Activated CD8-positive, alpha-beta T cell treated with anti-CD3 and anti-CD28 coated beads, Interleukin-2, amount 10 ng/mL, durations not matched to agents 7 days and 5 days (primary cell): ENCODE measurements around the gene AK5. TPM values are rescaled to one million over a fixed set of nuclear protein-coding genes. Genes with fewer than 3 reads are reported as not detected.
A peak's percentile ranks its signal among the peaks of the same experiment; 100 is the strongest.
"Not testable (repeated sequence)": the region's sequence is repeated elsewhere in the genome, so short reads cannot be mapped to it uniquely, and the experiment has no call there.

Experiments used
- ATAC-seq: fragments of 150-1000 bp; cut with Tn5 transposase; one replicate; pipeline ENCODE4 v1.10.0; 2021; ENCODE audit warnings: moderate library complexity
- CTCF ChIA-PET: fragments of 350-600 bp; sonication (Branson Sonifier 250); formaldehyde crosslinking; loops from one replicate; lab custom pipeline; 2021; ENCODE audit warnings: antibody characterized with exemption; lab: Charles Lee
- POLR2A ChIA-PET: fragments of 350-600 bp; sonication (Branson Sonifier 250); formaldehyde crosslinking; loops from one replicate; lab custom pipeline; 2021; ENCODE audit warnings: antibody characterized with exemption; lab: Charles Lee
- DNase-seq: peaks from one replicate; pipeline ENCODE4 v3.0.0-alpha.2; 2020
- H3K27ac Mint-ChIP-seq: one replicate; pipeline ENCODE4 v1.8.0; 2021; ENCODE audit warnings: mild to moderate bottlenecking, mixed read lengths
- H3K27me3 Mint-ChIP-seq: one replicate; pipeline ENCODE4 v1.8.0; 2021; ENCODE audit warnings: low read depth, mixed read lengths
- H3K36me3 Mint-ChIP-seq: one replicate; pipeline ENCODE4 v1.8.0; 2021; ENCODE audit warnings: low read depth, mixed read lengths
- H3K4me1 Mint-ChIP-seq: one replicate; pipeline ENCODE4 v1.8.0; 2021; ENCODE audit warnings: low read depth, mixed read lengths
- H3K4me3 Mint-ChIP-seq: one replicate; pipeline ENCODE4 v1.8.0; 2021; ENCODE audit warnings: mild to moderate bottlenecking, mixed read lengths
- H3K9me3 Mint-ChIP-seq: one replicate; pipeline ENCODE4 v1.8.0; 2022; ENCODE audit warnings: mixed read lengths; ENCODE audit not compliant: insufficient read depth
- total RNA-seq, 2 experiments: library from RNA; stranded (reverse); gene quantifications; one replicate each; pipeline ENCODE4 v1.2.3, GENCODE V29; 2021

AK5 gene
- total RNA-seq, 2 experiments from 2014 or later, result 0.73 to 1.2 TPM

DNA sequence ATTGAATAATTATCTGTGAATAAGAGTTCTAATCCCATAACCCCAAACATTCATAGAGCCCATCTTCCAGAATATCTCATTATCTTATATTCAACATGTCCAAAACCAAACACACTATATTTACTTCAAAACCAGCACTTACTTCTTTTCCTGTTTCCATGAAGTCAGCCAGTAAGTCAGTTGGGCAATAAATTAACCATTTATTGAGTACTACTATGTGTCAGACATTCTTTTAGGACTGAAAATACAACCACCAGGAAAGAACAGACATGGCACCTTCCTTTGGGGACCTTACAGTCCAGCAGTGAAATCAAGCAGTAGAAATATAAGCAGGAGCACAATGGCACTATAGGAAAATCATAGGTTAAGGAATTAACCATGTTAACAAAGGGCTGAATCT is 8.8 kb downstream of the AK5 start:
- DNase-seq, result no peak
- no peak overlapping the region for H3K27ac Mint-ChIP-seq
- no peaks in the 10 kb centered on the region for H3K9me3 Mint-ChIP-seq
- ATAC-seq, result no peak
- H3K4me1 Mint-ChIP-seq, result no peaks in the 10 kb centered on the region
- H3K27me3 Mint-ChIP-seq, result no peaks in the 10 kb centered on the region
- no peak overlapping the region for H3K4me3 Mint-ChIP-seq
- ChIA-PET POLR2A (no interaction called here), CTCF (interaction anchor here (0.5 kb wide), 1 partner anchor 176 kb away, joined by 3 read pairs; no protein-coding TSS in a partner anchor)
- no peaks in the 10 kb centered on the region for H3K36me3 Mint-ChIP-seq

DNA sequence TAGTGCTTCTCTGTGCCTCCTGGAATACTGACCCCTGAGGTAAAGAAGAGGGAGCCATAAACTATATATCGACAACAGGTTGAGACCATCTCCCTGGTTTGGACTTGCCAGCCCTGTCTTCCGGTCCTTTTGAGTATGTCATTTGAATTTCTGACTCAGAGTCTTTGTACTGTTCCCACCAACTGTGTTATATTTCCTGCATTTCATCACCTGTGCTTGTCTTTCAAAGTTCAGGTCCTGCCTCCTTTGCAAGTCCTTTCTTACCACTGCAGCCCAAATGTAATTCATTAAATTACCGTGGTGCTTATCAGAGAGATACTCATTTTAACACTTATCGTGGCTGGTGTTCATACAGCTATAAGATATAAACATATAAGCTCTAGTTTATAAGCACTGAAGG is 10.7 kb downstream of the AK5 start:
- POLR2A ChIA-PET, result no interaction called here
- ATAC-seq (no peak), DNase-seq (no peak)
- Mint-ChIP-seq H3K36me3 (no peaks in the 10 kb centered on the region), H3K4me1 (no peaks in the 10 kb centered on the region), H3K27ac (no peak overlapping the region), H3K27me3 (no peaks in the 10 kb centered on the region), H3K4me3 (no peak overlapping the region), H3K9me3 (no peaks in the 10 kb centered on the region)
- CTCF ChIA-PET, result no interaction called here

DNA sequence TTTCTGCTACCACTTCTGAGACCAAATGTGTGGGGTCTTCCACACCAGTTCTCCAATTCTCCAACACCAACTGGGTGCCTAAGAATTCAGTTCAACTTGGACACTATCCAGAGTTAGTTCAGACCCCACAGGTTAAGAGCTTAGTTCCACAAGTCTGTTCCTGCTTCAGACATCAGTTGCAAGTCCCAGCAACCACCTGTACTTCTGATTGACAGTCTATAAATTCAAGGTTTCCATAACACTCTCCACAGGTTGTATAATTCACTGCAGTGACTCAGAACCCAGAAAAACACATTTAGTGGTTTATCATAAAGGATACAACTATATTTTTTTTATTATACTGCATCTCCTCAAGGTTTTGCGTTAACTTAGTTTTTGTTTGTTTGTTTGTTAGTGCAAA is 18.7 kb downstream of the AK5 start:
- no peak for DNase-seq
- Mint-ChIP-seq H3K4me3 (no peak overlapping the region), H3K4me1 (no peaks in the 10 kb centered on the region), H3K27me3 (no peaks in the 10 kb centered on the region), H3K27ac (no peak overlapping the region), H3K9me3 (no peaks in the 10 kb centered on the region), H3K36me3 (no peaks in the 10 kb centered on the region)
- ChIA-PET POLR2A (no interaction called here), CTCF (no interaction called here)
- ATAC-seq, result no peak

DNA sequence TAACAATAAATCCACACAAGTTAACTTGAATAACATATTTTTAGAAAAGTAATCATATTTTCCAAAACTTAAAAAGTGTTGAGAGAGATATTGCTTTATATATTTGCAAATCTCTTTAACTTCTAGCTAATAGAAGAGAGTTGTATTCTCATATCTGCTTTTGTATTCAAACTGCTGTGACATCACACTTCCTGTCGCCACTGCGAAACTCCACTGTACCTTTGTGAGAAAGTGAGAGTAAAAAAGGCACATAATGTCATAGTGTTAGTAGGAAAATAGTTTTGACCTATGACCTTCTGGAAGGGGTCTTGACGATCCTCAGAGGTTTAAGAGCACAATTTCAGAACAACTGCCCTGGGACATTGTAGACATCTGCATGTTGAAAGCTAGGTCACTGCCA is 21.6 kb downstream of the AK5 start:
- no peaks in the 10 kb centered on the region for H3K27me3 Mint-ChIP-seq
- H3K4me3 Mint-ChIP-seq, result no peak overlapping the region
- H3K36me3 Mint-ChIP-seq, result peaks cover 1% of the 10 kb centered on the region
- ATAC-seq (no peak), DNase-seq (no peak)
- H3K4me1 Mint-ChIP-seq, result peaks cover 2% of the 10 kb centered on the region
- H3K27ac Mint-ChIP-seq, result no peak overlapping the region
- ChIA-PET POLR2A (no interaction called here), CTCF (no interaction called here)
- H3K9me3 Mint-ChIP-seq, result no peaks in the 10 kb centered on the region

DNA sequence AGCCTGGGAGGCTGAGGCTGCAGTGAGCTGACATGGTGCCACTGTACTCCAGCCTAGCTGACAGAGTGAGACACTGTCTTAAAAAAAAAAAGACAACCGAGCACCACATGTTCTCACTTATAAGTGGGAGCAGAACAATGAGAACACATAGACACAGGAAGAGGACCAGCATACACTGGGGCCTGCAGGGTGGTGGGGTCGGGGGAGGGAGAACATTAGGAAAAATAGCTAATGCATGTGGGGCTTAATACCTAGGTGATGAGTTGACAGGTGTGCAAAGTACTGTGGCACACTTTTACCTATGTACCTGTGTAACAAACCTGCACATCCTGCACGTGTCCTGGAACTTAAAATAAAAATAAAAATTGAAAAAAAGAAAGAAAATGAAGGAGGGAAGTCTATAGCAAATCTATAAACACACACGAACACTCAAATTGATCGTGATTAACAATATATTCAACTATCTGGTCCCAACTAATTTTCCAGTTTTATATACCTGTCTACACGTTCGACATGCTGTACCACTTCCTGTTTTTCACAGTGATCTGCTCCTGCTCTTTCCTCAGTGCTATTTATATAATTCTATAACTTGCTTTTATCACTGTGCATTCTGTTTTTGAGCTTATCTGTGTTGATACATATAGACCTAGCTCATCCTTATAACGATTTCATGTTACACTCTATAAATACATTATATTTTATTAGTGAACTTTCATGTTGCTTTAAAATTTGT is 27.2 kb downstream of the AK5 start:
- ATAC-seq (no peak), DNase-seq (no peak)
- H3K27ac Mint-ChIP-seq, result peak overlapping the region; percentile 54
- peaks cover 17% of the 10 kb centered on the region for H3K4me1 Mint-ChIP-seq
- H3K36me3 Mint-ChIP-seq, result peaks cover 2% of the 10 kb centered on the region
- ChIA-PET POLR2A (no interaction called here), CTCF (interaction anchor here (0.7 kb wide), 1 partner anchor 33 kb away, joined by 3 read pairs; no protein-coding TSS in a partner anchor)
- no peaks in the 10 kb centered on the region for H3K27me3 Mint-ChIP-seq
- H3K4me3 Mint-ChIP-seq, result no peak overlapping the region
- H3K9me3 Mint-ChIP-seq, result no peaks in the 10 kb centered on the region

GRCh38 chr1:77310924-77311323 is 29.1 kb downstream of the AK5 start:
- ChIA-PET CTCF (no interaction called here), POLR2A (no interaction called here)
- Mint-ChIP-seq H3K4me3 (no peak overlapping the region), H3K9me3 (no peaks in the 10 kb centered on the region), H3K36me3 (peaks cover 2% of the 10 kb centered on the region), H3K27ac (no peak overlapping the region), H3K4me1 (peaks cover 17% of the 10 kb centered on the region), H3K27me3 (no peaks in the 10 kb centered on the region)
- no peak for ATAC-seq
- no peak for DNase-seq

GRCh38 chr1:77312364-77312763 is 30.5 kb downstream of the AK5 start:
- DNase-seq, ATAC-seq, H3K4me3 Mint-ChIP-seq, H3K36me3 Mint-ChIP-seq, H3K9me3 Mint-ChIP-seq, POLR2A ChIA-PET, H3K27ac Mint-ChIP-seq, H3K27me3 Mint-ChIP-seq: not testable (repeated sequence)
- CTCF ChIA-PET, result interaction anchor here (1.0 kb wide), 1 partner anchor 93 kb away, joined by 3 read pairs; the partner anchor contains the start of gene PIGK
- H3K4me1 Mint-ChIP-seq, result peaks cover 17% of the 10 kb centered on the region

DNA sequence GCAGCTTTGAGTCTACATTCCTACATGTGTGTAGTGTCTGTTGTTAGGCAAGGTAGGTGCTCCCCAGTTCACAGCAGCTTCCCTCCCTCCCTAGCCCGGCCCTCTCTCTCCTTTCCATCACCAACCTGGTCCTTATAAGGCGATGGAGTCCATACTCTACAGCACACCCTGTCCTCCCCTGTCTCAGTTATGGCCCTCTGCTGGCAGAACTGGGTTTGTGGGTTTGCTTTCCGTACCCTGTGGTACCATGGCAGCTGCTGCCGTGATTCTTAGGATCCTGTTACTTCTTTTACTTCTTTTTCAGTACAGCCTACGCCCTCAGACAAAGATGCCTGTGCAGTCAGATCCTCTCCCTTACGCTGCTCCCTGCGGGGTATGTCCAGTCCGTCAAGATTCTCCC is 31.7 kb downstream of the AK5 start:
- H3K27me3 Mint-ChIP-seq, result no peaks in the 10 kb centered on the region
- H3K36me3 Mint-ChIP-seq, result peaks cover under 1% of the 10 kb centered on the region
- DNase-seq (peak; percentile 33), ATAC-seq (no peak)
- H3K4me1 Mint-ChIP-seq, result peaks cover 15% of the 10 kb centered on the region
- no peaks in the 10 kb centered on the region for H3K9me3 Mint-ChIP-seq
- ChIA-PET POLR2A (no interaction called here), CTCF (interaction anchor here (1.2 kb wide), 2 partner anchors 9 to 38 kb away, joined by 3 read pairs; no protein-coding TSS in a partner anchor)
- no peak overlapping the region for H3K4me3 Mint-ChIP-seq
- H3K27ac Mint-ChIP-seq, result no peak overlapping the region

GRCh38 chr1:77316006-77316405 is 34.2 kb downstream of the AK5 start:
- no peak overlapping the region for H3K4me3 Mint-ChIP-seq
- H3K27me3 Mint-ChIP-seq, result no peaks in the 10 kb centered on the region
- no peaks in the 10 kb centered on the region for H3K4me1 Mint-ChIP-seq
- CTCF ChIA-PET, result no interaction called here
- no peaks in the 10 kb centered on the region for H3K9me3 Mint-ChIP-seq
- POLR2A ChIA-PET, result interaction anchor here (0.8 kb wide), 2 partner anchors 214 to 953 kb away, joined by 3 to 5 read pairs; no protein-coding TSS in a partner anchor
- DNase-seq (no peak), ATAC-seq (no peak)
- H3K36me3 Mint-ChIP-seq, result no peaks in the 10 kb centered on the region
- H3K27ac Mint-ChIP-seq, result no peak overlapping the region

GRCh38 chr1:77316966-77317365 is 35.1 kb downstream of the AK5 start:
- Mint-ChIP-seq H3K27me3 (no peaks in the 10 kb centered on the region), H3K9me3 (no peaks in the 10 kb centered on the region), H3K36me3 (no peaks in the 10 kb centered on the region), H3K4me1 (no peaks in the 10 kb centered on the region), H3K27ac (no peak overlapping the region), H3K4me3 (no peak overlapping the region)
- ATAC-seq (no peak), DNase-seq (no peak)
- ChIA-PET CTCF (no interaction called here), POLR2A (interaction anchor here (0.8 kb wide), 1 partner anchor 954 kb away, joined by 5 read pairs; no protein-coding TSS in a partner anchor)

DNA sequence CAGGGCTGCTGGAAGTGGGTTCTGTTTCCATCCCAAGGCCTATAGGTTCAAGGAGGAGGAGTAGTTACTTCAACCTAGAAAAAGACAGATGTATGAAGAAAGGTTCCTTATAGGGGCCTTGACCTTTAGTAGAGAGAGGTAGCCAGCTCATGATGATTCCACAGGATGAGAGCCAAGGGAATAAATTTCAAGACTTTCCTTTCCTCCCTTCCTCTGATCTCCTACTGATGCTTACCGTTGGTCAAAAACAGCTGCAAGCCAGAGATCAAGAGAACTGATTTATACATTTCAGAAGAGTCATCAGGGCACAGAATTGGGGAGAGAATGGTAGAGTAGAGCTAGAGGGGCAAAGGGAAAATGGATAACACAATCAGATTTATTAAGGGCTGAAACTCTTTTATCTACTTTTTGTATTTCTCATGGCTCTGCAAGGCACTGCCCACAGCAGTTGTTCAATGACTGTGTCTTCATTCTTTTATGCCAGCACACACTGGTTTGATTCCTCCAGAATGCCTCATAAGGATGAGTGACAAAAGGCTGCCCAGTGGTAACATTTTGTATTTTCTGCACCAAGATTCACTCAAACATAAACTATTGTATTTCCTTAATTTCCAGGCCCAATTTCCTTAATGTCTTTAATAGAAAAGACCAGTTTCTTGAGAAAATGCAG is 37.4 kb downstream of the AK5 start:
- H3K9me3 Mint-ChIP-seq, result no peaks in the 10 kb centered on the region
- no peaks in the 10 kb centered on the region for H3K27me3 Mint-ChIP-seq
- H3K27ac Mint-ChIP-seq, result no peak overlapping the region
- no peak for DNase-seq
- ChIA-PET POLR2A (no interaction called here), CTCF (no interaction called here)
- no peaks in the 10 kb centered on the region for H3K4me1 Mint-ChIP-seq
- ATAC-seq, result no peak
- no peak overlapping the region for H3K4me3 Mint-ChIP-seq
- H3K36me3 Mint-ChIP-seq, result no peaks in the 10 kb centered on the region
